NCI-H2171 treated with DMSO at 0.1 percent for 48 hours (cell line): ENCODE measurements around the gene NDN.

Experiments
- DNase-seq: peaks from one replicate; lab custom pipeline; 2025; lab: John Stamatoyannopoulos, UW

NDN gene, protein sequence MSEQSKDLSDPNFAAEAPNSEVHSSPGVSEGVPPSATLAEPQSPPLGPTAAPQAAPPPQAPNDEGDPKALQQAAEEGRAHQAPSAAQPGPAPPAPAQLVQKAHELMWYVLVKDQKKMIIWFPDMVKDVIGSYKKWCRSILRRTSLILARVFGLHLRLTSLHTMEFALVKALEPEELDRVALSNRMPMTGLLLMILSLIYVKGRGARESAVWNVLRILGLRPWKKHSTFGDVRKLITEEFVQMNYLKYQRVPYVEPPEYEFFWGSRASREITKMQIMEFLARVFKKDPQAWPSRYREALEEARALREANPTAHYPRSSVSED

DNA sequence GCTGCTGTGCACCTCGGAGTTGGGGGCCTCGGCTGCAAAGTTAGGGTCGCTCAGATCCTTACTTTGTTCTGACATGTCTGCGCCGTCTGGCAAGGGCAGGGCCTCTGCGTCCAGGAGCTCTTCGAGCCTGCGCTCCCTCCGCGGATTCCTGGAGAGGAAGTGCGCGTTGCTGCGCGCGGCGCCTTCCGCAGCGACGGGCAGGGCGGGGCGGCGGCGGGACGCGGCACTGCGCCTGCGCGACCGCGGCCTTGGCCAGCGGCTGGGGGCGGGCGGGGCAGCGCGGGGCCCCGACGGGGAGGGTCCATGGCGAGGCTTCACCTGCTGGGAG, at the start of gene NDN:
TSS of gene NDN (minus strand) at position 163 of the 328 bp plus-strand sequence. CDS start at position 75, 88 bp downstream.
- no peak for DNase-seq

DNA sequence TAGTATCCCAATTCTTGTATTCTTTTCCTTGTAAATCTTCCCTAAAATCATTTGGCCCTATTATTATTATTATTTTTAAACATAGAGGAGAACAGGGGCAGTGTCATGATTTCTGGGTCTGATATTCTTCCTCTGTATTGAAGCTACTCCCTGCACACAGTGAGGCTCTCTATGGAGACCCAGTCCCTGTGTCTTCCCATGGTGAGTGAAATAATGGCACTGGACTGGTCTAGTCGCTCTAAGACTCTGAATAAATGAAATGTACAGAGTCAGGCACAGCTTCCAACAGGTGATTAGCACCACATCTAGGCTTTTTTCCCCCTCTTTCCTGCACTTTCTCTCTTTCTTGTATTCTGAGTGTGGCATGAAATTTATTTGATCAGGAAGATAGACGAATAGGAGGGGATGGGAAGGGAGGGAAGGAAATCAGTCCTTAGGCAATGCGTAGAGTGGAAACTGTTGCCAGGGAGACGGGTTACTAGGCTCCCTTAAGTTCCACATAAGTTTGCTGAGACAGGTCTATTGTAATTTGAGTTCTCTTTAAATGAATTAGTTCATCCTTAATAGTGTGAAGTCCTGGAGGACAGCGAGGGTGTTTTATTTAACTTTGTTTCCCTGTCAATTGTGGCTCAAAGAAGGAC, 49.0 kb upstream of the NDN start:
- DNase-seq, result no peak

DNA sequence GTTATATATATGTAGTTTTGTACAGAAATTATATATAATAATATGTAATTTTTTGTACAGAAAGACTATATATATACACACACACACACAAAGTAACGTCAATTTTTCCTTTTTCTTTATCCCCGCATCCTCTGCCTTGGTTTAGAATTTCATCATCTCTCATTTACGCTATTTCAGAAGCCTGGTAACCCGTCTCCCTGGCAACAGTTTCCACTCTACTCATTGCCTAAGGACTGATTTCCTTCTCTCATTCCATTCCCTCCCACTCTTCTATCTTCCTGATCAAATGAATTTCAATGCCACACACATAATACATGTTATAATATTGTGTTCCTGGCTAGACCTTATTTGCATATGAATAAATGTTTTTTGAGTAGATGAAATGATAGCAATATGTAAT, 47.8 kb upstream of the NDN start:
- no peak for DNase-seq

DNA sequence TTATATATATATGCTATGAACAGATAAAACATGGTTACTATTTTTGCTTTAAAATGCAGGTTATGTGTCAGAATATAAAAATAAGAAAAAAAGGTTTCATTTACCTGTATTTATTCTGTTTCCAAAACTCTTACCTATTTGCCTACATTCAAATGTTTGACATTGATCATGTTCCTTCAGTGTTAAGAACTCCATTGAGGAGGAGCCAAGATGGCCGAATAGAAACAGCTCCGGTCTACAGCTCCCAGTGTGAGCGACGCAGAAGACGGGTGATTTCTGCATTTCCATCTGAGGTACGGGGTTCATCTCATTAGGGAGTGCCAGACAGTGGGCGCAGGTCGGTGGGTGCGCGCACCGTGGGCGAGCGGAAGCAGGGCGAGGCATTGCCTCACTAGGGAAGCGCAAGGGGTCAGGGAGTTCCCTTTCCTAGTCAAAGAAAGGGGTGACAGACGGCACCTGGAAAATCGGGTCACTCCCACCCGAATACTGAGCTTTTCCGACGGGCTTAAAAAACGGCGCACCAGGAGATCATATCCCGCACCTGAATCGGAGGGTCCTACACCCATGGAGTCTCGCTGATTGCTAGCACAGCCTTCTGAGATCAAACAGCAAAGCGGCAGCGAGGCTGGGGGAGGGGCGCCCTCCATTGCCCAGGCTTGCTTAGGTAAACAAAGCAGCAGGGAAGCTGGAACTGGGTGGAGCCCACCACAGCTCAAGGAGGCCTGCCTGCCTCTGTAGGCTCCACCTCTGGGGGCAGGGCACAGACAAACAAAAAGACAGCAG, 27.0 kb upstream of the NDN start:
- DNase-seq, result peak; percentile 2

DNA sequence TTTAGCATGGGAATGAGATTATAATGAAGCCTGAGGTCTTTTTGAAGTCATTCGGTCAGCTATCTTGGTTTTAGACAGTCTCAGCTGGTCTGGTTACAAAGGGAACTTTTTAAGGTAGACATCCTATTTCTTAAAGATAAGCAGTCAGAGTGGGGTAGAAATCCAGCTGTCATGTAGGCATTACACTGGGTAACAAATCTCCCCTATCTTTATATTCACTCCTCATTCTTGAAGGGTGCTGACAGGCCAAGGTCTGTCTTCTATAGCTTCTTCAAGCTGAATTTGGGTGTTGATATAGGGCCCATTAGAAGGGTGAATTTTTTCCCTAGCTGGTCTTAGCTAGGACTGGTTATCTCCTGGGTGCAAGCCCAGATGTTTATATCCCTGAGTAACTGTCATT, 21.2 kb upstream of the NDN start:
- DNase-seq, result no peak

DNA sequence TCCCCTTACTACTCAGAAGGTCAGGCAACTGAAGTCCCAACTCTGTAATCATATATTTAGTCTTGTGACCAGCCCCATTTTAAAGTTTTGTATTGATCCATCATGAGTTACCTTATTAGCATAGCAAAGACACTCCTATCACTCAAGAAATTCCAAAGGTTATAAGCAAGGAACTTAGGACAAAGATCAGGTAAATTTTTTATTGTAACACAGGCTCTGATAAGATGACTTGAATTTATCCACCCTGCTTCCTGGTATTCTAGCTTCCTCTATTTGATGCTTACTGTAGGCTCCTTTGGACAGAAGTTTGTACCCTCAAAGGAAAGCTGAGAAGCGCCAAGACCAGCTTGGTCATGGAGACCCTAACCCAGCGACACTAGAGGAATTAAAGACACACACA, 8.2 kb upstream of the NDN start:
- no peak for DNase-seq

DNA sequence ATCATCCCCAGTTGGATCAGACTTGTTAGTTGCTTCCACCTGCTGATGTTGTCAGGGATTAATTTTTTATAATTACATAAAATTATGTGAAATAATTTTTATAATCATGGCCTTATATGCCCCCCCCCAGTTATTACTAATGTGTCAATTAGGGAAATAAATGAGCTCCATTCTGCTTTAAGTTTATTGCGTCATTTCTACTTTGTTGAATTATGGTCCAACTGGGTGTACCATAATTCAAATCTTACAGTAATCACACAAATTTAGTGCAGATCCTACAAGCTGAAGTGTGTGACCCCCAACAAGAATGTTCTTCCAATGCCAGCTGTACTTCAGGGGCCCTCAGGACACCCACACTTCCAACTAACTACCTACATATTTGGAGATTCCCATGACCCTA, 7.5 kb upstream of the NDN start:
- DNase-seq, result no peak

DNA sequence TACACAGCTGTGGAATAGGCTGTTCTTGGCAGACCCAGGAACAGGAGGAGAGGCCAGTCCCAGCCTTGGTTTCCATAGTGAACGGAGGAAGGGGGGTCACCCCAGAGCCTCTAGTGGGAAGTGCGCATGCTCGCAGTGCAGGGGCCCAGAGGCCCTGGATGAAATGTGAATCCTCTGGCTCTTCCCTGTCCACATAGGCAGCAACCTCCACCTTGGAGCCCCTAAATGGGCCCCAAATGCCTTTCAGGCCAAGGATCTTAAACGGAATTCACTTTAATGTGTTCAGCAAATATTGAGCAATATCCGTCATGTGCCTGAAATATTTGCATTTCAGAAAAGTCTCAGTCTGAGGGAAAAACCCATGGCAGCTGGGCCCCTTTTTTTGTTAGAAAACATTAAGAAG, 3.3 kb upstream of the NDN start:
- peak; percentile 16 for DNase-seq

DNA sequence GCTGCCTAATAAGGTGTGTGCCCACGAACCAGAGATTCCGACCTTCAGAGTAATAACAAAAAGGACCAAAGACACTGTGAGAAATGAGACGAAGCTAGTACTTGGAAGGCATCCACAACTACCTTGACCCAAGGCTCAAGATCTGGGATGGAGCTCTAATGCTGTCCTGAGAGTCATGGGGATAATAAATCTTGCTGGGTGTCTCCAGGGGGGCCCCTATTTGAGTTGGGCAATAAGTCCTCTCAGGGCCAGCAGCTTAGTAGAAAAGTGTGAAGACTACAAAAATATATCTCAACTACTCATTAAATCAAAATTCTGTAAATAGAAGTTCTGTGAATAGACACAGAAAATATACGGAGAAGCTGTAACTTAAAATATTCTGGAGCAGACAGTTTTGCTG, 2.9 kb upstream of the NDN start:
- DNase-seq, result no peak

DNA sequence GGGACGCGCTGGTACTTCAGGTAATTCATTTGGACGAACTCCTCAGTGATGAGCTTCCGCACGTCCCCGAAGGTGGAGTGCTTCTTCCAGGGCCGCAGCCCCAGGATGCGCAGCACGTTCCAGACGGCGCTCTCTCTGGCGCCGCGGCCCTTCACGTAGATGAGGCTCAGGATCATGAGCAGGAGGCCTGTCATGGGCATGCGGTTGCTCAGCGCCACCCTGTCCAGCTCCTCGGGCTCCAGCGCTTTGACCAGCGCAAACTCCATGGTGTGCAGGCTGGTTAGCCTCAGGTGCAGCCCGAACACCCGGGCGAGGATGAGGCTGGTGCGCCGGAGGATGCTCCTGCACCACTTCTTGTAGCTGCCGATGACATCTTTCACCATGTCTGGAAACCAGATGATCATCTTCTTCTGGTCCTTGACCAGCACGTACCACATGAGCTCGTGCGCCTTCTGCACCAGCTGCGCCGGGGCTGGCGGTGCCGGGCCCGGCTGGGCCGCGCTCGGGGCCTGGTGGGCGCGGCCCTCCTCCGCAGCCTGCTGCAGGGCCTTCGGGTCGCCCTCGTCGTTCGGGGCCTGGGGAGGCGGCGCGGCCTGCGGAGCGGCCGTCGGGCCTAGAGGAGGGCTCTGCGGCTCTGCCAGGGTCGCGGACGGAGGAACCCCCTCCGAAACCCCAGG, 501 bp downstream of the NDN start:
- DNase-seq, result no peak

DNA sequence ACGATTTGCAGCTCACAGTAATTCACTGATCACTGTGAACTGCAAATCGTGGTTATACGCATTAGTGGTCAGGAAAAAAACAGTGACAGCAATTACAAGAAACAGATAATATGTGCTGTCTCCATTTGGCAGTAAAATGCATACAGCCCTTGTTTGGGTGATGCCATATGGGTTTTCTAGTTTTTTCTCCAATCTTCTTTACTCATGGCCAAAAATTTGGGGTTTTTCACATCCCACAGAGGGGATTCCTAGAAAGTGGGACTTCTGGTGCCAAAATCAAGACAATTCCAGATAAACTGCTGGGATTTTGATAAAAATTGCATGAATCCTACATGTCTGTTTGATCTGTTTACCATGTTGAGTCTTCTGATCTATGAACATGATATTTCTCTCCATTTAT, 15.6 kb downstream of the NDN start:
- DNase-seq, result no peak

DNA sequence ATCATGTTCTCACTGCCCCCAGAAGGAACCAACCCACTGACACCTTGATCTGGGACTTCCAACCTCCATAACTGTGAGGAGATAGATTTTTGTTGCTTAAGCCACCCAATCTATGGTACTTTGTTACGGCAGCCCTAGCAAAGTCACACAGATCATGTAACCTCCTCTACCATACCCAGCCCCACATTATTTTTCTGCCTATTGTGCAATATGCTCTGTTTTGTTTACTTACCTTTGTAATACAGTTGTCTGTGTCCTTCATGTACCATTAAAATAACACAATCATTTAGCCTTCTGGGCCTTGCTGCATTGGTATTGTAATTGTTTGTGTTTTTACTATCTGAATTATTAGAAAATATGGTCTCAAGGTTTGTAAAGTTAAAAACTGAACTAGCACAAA, 16.1 kb downstream of the NDN start:
- no peak for DNase-seq

DNA sequence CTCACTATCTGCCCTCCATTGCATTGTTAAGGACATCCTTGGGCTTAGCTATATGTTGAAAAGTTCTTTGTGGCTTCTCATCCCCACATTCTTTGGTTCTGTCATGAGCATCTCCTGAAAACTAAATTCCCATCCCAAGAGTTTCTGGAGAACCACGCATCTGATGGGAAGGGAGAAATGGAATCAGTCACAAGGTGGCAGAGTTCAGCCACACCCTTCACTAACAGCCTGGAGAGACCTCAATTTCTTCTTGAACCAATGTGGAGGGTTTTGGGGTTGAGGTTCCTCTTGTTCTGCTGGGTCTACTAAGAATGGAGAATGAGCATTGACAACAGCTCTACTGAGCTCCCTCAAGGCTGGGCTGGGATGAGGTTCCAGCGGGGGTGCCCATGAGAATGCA, 23.9 kb downstream of the NDN start:
- DNase-seq, result no peak

DNA sequence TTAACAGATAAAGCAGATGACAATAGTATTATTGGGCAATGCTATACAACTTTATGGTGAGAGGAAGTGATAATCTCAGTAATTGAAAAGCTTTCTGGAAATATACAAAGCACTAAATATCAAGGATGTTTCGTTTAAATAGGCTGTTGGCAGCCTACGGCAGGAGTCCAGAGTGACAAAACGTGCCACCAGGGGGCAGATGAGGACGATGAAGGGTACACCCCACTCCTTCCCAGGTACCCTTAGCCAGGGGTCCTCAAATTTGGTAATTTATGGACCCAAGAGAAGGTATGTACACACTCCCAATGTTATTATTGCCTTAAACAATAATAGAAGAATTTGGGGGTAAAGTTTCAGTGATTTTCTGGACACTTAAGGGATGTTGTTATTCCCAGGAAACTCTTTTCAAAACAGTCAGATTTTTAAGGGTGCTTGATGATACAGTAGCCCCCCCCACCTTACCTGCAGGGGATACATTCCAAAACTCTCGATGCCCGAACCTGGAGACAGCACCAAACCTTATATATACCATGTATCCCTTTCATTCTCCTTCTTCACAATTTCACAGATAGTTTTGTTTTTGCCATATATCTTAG, 38.1 kb downstream of the NDN start:
- peak; percentile 4 for DNase-seq

DNA sequence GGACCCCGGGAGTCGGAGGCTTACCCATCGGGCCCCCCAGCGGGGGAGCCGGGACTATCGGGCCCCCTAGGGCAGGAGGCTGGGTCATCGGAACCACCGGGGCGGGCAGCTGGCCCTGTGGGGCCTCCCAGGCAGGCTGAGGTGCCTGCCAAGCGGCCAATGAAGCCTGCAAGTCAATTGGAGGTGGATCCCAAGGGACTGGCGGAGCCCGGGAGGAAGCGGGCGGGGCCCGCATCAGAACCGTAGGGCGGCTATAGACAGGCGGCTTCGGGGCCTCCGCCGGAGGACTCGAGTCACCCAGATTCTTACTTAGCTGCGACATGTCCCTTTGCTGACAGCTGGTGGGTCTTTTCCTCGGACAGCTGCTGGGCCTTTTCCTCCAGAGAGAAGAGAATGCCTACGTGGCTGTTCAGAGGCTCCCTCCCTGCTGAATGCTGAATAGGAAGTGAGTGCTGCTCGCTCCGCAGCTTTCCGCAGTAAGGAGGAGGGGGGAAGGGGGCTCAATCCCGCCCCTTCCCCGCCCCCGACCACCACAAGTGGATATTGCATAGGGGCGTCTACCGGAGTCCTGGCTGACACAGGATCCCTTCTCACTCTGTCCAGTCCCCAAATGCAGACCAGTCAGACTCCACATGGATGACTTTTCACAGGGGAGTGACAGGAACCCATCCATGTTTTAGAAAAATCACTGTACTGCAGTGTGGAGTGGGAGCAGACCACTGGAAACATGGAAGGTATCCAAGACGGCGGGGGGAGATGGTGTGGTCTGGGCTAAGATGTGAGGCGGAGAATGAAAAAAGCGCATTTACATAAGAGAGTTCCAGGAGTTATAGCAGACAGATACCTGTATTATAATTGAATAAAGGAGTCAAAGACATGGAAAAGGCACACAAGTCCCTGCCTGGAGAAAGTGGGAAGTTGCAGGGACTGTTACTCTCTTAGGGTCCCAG, 39.4 kb downstream of the NDN start, which contains the start of gene MAGEL2:
TSS of gene MAGEL2 (minus strand) at position 447 of the 950 bp plus-strand sequence. CDS start at position 322, 125 bp downstream.
- DNase-seq, result no peak

DNA sequence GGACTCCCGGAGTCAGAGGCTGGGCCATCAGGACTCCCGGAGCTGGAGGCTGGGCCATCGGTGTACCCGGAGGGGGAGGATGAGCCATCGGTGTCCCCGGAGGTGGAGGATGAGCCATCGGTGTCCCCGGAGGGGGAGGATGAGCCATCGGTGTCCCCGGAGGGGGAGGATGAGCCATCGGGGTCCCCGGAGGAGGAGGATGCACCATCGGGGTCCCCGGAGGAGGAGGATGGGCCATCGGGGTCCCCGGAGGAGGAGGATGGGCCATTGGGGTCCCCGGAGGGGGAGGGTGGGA, 40.2 kb downstream of the NDN start:
- DNase-seq, result no peak

DNA sequence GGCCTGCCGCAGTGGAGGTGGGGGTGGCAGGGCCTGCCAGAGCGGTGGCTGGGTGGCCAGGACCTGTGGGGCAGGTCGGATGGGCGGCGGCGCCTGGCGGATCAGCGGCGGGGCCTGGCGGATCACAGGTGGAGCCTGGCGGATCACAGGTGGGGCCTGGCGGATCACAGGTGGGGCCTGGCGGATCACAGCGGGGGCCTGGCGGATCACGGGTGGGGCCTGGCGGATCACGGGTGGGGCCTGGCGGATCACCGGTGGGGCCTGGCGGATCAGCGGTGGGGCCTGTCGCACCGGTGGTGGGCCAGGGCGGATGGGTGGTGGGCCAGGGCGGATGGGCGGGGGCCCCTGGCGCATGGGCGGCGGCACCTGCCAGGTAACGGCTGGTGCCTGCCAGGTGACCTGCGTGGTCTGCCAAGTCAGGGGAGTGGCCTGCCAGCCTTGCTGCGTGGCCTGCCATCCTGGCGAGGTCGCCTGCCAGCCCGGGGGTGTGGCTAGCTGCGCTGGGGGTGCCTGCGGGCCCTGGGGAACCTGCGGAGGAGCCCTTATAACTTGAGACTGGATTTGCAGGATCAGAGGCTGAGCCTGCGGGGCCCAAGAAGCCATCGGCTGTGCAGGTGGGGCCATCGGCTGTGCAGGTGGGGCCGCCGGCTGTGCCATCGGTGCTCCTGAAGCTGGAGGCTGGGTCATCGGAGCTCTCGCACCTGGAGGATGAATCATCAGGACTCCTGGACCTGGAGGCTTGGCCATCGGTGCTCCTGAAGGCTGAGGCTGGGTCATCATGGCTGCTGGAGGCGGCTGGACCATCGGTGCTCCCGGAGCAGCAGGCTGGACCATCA, 40.7 kb downstream of the NDN start:
- no peak for DNase-seq

DNA sequence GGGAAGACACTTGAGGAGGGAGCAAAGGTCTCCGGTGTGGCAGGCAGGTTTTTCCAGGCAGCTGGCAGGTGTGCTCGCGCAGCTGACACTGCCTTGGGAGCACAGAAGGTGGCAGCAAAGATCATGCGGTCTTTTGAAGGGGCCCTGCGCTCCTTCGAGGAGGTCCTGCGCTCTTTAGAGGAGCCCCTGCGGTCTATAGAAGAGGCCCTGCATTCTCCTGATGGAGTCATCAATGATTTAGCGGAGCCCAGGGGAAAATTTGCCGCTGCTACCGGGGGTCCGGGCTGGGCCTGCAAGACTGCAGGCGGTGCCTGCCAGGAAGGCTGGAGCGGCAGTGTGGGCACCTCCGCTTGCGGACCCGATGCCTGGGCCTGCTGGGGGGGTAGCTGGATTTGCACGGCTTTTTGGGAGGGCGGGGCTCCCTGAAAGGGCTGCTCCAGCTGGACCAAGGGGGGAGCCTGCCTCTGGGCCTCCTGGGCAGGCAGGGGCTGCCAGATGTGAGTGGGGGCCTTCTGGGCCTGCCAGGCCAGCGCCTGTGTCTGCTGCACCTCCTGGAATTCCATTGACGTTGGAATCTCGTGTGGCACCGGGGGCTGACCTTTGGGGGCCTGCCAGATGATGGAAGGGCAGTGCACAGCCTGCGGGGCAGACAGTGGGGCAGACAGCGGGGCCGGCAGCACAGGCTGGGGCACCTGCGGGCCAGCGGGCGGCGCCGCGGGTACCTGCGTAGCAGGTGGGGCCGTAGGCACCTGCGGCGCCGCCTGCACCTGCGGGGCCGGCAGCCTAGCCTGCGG, 41.5 kb downstream of the NDN start:
- DNase-seq, result no peak

DNA sequence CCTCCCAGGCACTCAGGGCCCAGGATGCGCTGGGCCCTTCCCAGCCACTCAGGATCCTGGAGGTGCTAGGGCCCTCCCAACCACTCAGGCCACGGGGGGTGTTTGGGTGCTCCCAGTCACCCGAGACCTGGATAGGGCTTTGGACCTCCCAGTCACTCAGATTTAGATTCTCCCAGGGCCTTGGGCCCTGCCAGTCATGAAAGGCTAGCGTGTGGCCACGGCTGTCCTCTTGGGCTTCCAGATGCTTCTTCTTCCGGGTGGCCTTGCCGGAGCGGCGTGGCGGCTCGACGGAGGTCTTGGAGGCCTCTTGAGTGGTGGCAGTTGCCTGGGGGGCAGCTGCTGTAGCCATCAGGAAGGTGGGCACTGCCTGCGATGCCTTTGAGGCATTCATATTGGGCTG, 42.3 kb downstream of the NDN start:
- no peak for DNase-seq
